SK-MEL-5 (cell line): ENCODE results near the gene GYG2. TPM values are rescaled to one million over a fixed set of nuclear protein-coding genes. Genes with fewer than 3 reads are reported as not detected.
"Not testable (repeated sequence)": the region's sequence is repeated elsewhere in the genome, so short reads cannot be mapped to it uniquely, and the experiment has no call there.

ENCODE experiments used
- DNase-seq: peaks from one replicate; pipeline ENCODE4 v3.0.0-alpha.2; 2016; ENCODE audit warnings: low read depth, low spot score
- in situ Hi-C: cut with HindIII; loops from 2 replicates; pipeline ENCODE4 v1.10.0; 2016; ENCODE audit warnings: low sequenced_read_pairs, high pct_unique_total_duplicates, low pct_unique_long_range_greater_than_20kb
- total RNA-seq: library from RNA; depleted of rRNA; stranded (reverse); fragments of >200 nt; shearing (Covaris generic); gene quantifications from 2 replicates; pipeline ENCODE4 v1.2.3, GENCODE V29; 2014; rRNA removed

Gene GYG2
- total RNA-seq, 1 experiment from 2014 or later: 71.4 TPM

GRCh38 chrX:2917767-2918166 lies 89.0 kb downstream of the GYG2 start:
- no peak for DNase-seq
- in situ Hi-C loops: no loop called here

DNA sequence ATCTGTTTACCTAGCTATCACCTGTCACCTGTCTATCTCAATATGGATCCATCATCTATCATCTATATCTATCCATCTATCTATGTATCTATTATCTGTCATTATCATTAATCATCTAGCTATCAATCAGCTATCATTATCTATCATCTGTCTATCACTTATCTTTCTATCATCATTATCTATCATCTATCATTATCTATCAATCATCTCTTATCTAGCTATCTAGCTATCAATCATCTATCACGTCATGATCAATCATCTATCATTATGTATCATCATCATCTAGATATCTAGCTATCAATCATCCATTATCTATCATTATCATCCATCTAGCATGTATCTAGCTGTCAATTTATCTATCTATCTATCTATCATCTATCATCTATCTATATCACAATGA lies 92.5 kb downstream of the GYG2 start:
- no peak for DNase-seq

GRCh38 chrX:2921750-2922149 lies 93.0 kb downstream of the GYG2 start:
- no peak for DNase-seq
- in situ Hi-C loops: no loop called here

More for the DNA sequence above, 92.5 kb downstream of the GYG2 start:
- in situ Hi-C loops: no loop called here

DNA sequence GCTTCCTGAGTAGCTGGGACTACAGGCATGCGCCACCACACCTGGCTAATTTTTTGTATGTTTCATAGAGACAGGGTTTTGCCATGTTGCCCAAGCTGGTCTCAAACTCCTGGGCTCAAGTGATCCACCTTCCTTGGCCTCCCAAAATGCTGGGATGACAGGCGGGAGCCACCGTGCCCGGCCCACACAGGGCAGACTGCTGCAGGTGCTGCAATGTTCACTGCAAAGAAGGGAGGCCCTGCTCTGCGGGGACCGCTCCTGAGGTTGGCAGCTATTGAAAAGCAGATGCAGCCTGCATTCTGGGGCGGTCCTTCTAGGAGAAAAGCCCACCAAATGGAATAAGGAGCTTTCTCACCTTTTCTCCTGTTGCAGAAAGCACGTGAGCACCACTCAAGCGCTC lies 95.4 kb downstream of the GYG2 start:
- in situ Hi-C loops: no loop called here
- DNase-seq: no peak

DNA sequence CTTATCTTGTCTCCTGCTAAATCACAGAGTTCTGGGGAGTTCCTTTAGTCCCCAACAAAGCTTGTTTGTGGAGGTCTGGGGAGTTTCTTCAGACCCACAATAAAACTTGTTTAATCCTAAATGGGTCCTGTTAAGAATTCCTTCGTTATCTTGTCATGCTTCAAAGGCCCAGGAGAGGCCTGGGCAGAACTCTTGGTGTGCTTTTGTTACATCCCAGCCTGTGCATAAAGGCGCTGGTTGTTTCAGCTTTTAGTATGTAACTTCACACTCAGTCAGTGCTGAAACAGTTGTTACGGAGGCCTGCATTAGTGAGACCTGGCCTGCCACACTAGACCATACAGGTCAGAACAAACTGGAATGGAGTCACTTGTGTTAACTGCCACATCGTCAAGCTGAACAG lies 97.5 kb downstream of the GYG2 start:
- in situ Hi-C loops, DNase-seq: not testable (repeated sequence)

- in situ Hi-C loops: no loop called here
- DNase-seq: no peak
Observed at GRCh38 chrX:2926664-2927275, 98.0 kb downstream of the GYG2 start.

DNA sequence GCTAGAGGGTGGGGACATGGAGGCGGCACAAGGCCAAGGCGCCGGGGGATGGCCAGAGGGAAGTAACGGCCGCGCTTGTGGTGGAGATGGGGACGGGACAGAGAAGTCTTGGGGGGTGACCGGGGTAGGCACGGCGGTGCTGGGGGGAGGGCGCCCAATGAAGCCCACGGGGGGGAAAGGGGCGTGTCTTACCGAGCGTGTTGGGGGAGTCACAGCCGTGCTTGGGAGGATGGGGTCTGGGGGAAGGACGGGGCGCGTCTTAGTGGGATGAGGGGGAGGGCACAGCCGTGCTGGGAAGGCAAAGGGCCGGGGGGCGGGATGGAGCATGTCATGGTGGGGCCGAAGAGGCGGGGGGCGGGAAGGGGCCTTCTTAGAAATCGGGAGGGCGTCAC lies 99.5 kb downstream of the GYG2 start:
- in situ Hi-C loops: no loop called here
- peak; percentile 52 for DNase-seq

DNA sequence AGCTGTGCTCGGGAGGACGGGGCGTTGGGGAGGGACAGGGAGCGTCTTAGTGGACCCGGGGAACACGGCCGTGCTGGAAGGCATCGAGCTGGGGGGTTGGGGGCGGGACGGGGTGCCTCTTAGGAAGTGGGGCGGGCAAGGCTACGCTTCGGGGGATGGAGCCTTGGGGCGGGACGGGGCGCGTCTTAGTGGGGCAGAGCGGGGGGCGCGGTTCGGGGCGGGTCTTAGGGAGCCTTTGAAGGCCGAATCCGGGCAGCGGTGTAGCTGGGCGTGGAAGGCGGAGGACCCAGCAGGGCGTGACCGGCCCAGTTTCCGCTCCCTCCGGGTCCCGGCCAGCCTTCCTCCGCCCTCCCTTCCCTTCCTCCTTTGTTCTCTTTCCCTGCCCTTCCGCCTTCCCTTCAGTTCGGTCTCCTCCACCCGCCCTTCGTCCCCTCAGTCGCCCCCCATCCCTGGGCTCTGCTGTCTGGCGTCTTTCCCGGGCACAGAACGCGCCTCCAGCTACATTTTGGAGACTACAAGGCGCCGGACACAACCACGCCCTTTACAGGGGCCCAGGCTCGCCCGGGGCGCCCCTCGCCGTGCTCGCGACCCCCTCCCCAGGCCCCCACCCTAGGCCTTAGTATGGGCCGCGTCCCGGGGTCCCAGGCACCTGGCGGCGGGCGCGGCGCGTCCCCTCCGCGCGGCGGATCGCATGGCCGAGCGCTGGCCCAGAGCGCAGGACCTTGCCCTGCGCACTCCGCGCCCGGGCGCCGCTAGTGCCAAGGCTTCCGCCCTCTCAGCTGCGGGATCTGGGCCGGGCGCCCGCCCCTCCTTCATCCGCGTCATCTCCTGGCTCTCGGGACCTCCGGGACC lies 100.1 kb downstream of the GYG2 start, which contains the start of gene ARSD:
TSS of gene ARSD (minus strand) at position 757 of the 852 bp plus-strand sequence. CDS start at position 693, 64 bp downstream.
- in situ Hi-C loops: no loop called here
- DNase-seq: peak; percentile 84

GRCh38 chrX:2931155-2931554 lies 102.4 kb downstream of the GYG2 start:
- no peak for DNase-seq
- in situ Hi-C loops: no loop called here

DNA sequence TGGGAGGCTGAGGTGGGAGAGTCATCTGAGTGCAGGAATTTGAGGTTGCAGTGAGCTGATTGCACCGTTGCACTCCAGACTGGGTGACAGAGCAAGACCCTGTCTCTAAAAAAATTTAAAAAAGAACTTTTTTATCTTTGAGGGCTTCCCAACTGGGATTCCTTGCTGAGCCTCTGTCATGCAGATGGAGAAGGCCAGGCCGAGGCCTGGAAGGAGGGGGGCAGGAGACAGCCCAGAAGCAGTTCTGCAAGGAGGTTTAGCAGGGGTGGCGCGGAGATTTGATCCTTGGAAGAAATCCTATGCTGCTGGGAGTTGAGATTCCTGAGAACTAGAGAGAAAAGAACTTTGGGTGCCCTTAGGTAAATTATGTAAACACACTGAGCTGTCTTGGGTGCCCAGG lies 102.9 kb downstream of the GYG2 start:
- in situ Hi-C loops: no loop called here
- no peak for DNase-seq

Other genes starting within 250 kb of the GYG2 start
- gene CD99, start 137.6 kb upstream of the GYG2 start, total RNA-seq: 158 and 164 TPM in 2 replicates
- gene XG, start 76.9 kb upstream of the GYG2 start, total RNA-seq: not detected in 2 replicates
- 24.9 and 27.9 TPM in 2 replicates for gene ARSD, start 100.4 kb downstream of the GYG2 start, total RNA-seq
- 0.51 TPM in 1 of 2 replicates, not detected in the other for gene ARSH, start 177.6 kb downstream of the GYG2 start, total RNA-seq
- gene ARSF, start 212.5 kb downstream of the GYG2 start, total RNA-seq: not detected in 2 replicates